HCT116 (cell line): Measurements from ENCODE around the gene TMEM132D. TPM values are rescaled to one million over a fixed set of nuclear protein-coding genes. Genes with fewer than 3 reads are reported as not detected.

Experiments used
- ATAC-seq: fragments of 200-7000 bp; cut with Tn5 transposase; 2 replicates; pipeline ENCODE4 v1.9.1; 2020; ENCODE audit warnings: mild to moderate bottlenecking, moderate library complexity
- BruUV-seq: library from RNA; stranded (reverse); fragments of 400-500 nt; replicated peaks from 2 replicates; lab custom pipeline; 2021; lab: Mats Ljungman, UMichigan
- CTCF ChIA-PET: fragments of 300-600 bp; sonication (Branson Sonifier 250); formaldehyde crosslinking; loops from one replicate; lab custom pipeline; 2021; ENCODE audit warnings: antibody characterized with exemption; lab: Charles Lee
- POLR2A ChIA-PET: fragments of 300-600, 350-600 bp; sonication (Branson Sonifier 250); formaldehyde crosslinking; loops from one replicate; lab custom pipeline; 2021; ENCODE audit warnings: antibody characterized with exemption; lab: Charles Lee
- RAD21 ChIA-PET, 2 experiments: fragments of 300-600 bp; sonication (Branson Sonifier 250); formaldehyde crosslinking; loops; one replicate each; lab custom pipeline; 2023; ENCODE audit warnings: low total read pairs in 2 of 2; ENCODE audit not compliant: uncharacterized antibody in 2 of 2, unreplicated experiment in 2 of 2, low non-redundant PET in 1 of 2; lab: Charles Lee
- DNase-seq: peaks from one replicate; pipeline ENCODE4 v3.0.0-alpha.2; 2010; ENCODE audit warnings: low read depth, low spot score
- H2AFZ ChIP-seq: fragments of 200-600 bp; shearing (Covaris generic), sonication (generic); 2 replicates; pipeline ENCODE4 v1.6.1; 2017; ENCODE audit warnings: low read depth, mixed run types, mixed read lengths, antibody characterized with exemption, low read length; ENCODE audit not compliant: poor library complexity, severe bottlenecking
- H3K27ac ChIP-seq: 2 replicates; pipeline ENCODE4 v1.5.1; 2012; ENCODE audit warnings: low read depth, low read length
- H3K27me3 ChIP-seq: fragments of 200-600 bp; sonication (generic); 2 replicates; pipeline ENCODE4 v1.6.1; 2016; ENCODE audit warnings: mixed run types, low read length, mixed read lengths; ENCODE audit not compliant: insufficient read depth
- H3K36me3 ChIP-seq, 2 experiments: fragments of 200-500 bp in 1 of 2; fragments of 200-600 bp in 1 of 2; sonication (Bioruptor generic) in 1 of 2; sonication (generic) in 1 of 2; 2 replicates each; pipeline versions ENCODE4 v1.5.1 to v1.6.1; 2014 to 2016; ENCODE audit warnings: low read length in 2 of 2, inconsistent platforms in 1 of 2, mixed read lengths in 1 of 2, mixed run types in 1 of 2; ENCODE audit not compliant: insufficient read depth in 2 of 2, control insufficient read depth in 1 of 2
- H3K4me1 ChIP-seq, 2 experiments: fragments of 200-600 bp in 1 of 2; sonication (generic) in 1 of 2; 2 replicates each; pipeline versions ENCODE4 v1.5.1 to v1.6.1; 2012 to 2017; ENCODE audit warnings: low read length in 2 of 2, inconsistent platforms in 1 of 2, mild to moderate bottlenecking in 1 of 2, mixed read lengths in 1 of 2, mixed run types in 1 of 2, moderate library complexity in 1 of 2; ENCODE audit not compliant: insufficient read depth in 2 of 2, control insufficient read depth in 1 of 2
- H3K4me2 ChIP-seq: fragments of 200-600 bp; sonication (generic); 2 replicates; pipeline ENCODE4 v1.6.1; 2017; ENCODE audit warnings: mixed run types, low read length, mixed read lengths
- H3K4me3 ChIP-seq, 2 experiments: fragments of 200-600 bp in 1 of 2; sonication (generic) in 1 of 2; replicated peaks in 1 of 2; 2 replicates each; pipeline ENCODE4 v1.5.1; 2011 to 2016; ENCODE audit warnings: low read length in 2 of 2, control low read depth in 1 of 2, low read depth in 1 of 2, mild to moderate bottlenecking in 1 of 2, mixed read lengths in 1 of 2, mixed run types in 1 of 2
- H3K79me2 ChIP-seq: fragments of 200-600 bp; sonication (generic); 2 replicates; pipeline ENCODE4 v1.6.1; 2017; ENCODE audit warnings: mild to moderate bottlenecking, mixed run types, low read length, moderate library complexity, mixed read lengths; ENCODE audit not compliant: insufficient read depth
- H3K9ac ChIP-seq: fragments of 200-600 bp; sonication (generic); 2 replicates; pipeline ENCODE4 v1.6.1; 2016; ENCODE audit warnings: low read length, mixed read lengths
- H3K9me2 ChIP-seq: fragments of 200-600 bp; sonication (generic), shearing (Covaris generic); 2 replicates; pipeline ENCODE4 v1.6.1; 2017; ENCODE audit warnings: mixed run types, mild to moderate bottlenecking, moderate library complexity; ENCODE audit not compliant: insufficient read depth
- H3K9me3 ChIP-seq, 2 experiments: fragments of 200-500 bp in 1 of 2; fragments of 200-600 bp in 1 of 2; sonication (Bioruptor generic) in 1 of 2; sonication (generic) in 1 of 2; 2 replicates each; pipeline ENCODE4 v1.6.1; 2014 to 2017; ENCODE audit warnings: low read length in 2 of 2, mixed read lengths in 2 of 2, inconsistent platforms in 1 of 2, low read depth in 1 of 2, mild to moderate bottlenecking in 1 of 2, mixed run types in 1 of 2, moderate library complexity in 1 of 2; ENCODE audit not compliant: control insufficient read depth in 1 of 2, insufficient read depth in 1 of 2
- H4K20me1 ChIP-seq: fragments of 200-600 bp; sonication (generic), shearing (Covaris generic); 2 replicates; pipeline ENCODE4 v1.6.1; 2017; ENCODE audit warnings: mixed run types, mild to moderate bottlenecking, moderate library complexity; ENCODE audit not compliant: insufficient read depth
- EGR1 ChIP-seq: IDR thresholded peaks from 2 replicates; pipeline ENCODE4 v1.6.1; 2012; ENCODE audit warnings: low read depth
- ELF1 ChIP-seq: IDR thresholded peaks from 2 replicates; pipeline ENCODE4 v1.6.1; 2012; ENCODE audit warnings: low read depth, borderline replicate concordance
- EZH2 ChIP-seq: fragments of 200-600 bp; sonication (generic); IDR thresholded peaks from 2 replicates; pipeline ENCODE4 v1.6.1; 2017; ENCODE audit warnings: antibody characterized with exemption, mixed run types
- RAD21 ChIP-seq: IDR thresholded peaks from 2 replicates; pipeline ENCODE4 v1.6.1; 2012; ENCODE audit warnings: low read depth, mild to moderate bottlenecking
- REST ChIP-seq: IDR thresholded peaks from 2 replicates; pipeline ENCODE4 v1.6.1; 2012; ENCODE audit warnings: low read depth
- SIN3A ChIP-seq: IDR thresholded peaks from 2 replicates; pipeline ENCODE4 v1.6.1; 2012; ENCODE audit warnings: low read depth
- SP1 ChIP-seq: IDR thresholded peaks from 2 replicates; pipeline ENCODE4 v1.6.1; 2012; ENCODE audit warnings: low read depth
- SRF ChIP-seq: IDR thresholded peaks from 2 replicates; pipeline ENCODE4 v1.6.1; 2012; ENCODE audit warnings: low read depth
- ZNF274 ChIP-seq: fragments of 200-500 bp; sonication (Bioruptor generic); IDR thresholded peaks from 2 replicates; pipeline ENCODE4 v1.6.1; 2014; ENCODE audit warnings: mild to moderate bottlenecking, low read depth, low read length, inconsistent platforms
- intact Hi-C: fragments of 100-400 bp; cut with micrococcal nuclease; formaldehyde crosslinking; loops from 2 replicates; pipeline ENCODE4 v1.10.0; 2022
- total RNA-seq: library from RNA; stranded (reverse); gene quantifications from one replicate; pipeline ENCODE4 v1.2.1, GENCODE V29; 2021; ENCODE audit not compliant: unreplicated experiment

Gene TMEM132D
- total RNA-seq, 1 experiment from 2014 or later: not detected

- no peak overlapping the region for H3K27ac ChIP-seq
- no peaks in the 10 kb centered on the region for H3K9me2 ChIP-seq
- no peaks in the 10 kb centered on the region for H4K20me1 ChIP-seq
- no peaks in the 10 kb centered on the region for H3K79me2 ChIP-seq
- DNase-seq (no peak), ATAC-seq (no peak)
- H3K4me1 ChIP-seq: no peaks in the 10 kb centered on the region
- intact Hi-C loops: no loop called here
- ChIA-PET RAD21 (no interaction called here), CTCF (no interaction called here), POLR2A (no interaction called here)
- peaks cover 9 to 18% of the 10 kb centered on the region in 2 experiments; a peak in 2 of 4 replicates for H3K9me3 ChIP-seq
- no peak overlapping the region for H3K4me3 ChIP-seq
- no peak overlapping the region for H2AFZ ChIP-seq
- no TSS peak for BruUV-seq
- no peak overlapping the region for H3K9ac ChIP-seq
- no peaks in the 10 kb centered on the region for H3K36me3 ChIP-seq
- no peak for TF ChIP-seq EZH2
- TF ChIP-seq ELF1: no peak
- TF ChIP-seq SIN3A: no peak
- TF ChIP-seq REST: no peak
- TF ChIP-seq RAD21: no peak
- TF ChIP-seq SRF: no peak
- TF ChIP-seq EGR1: no peak
- no peak for TF ChIP-seq SP1
- no peak for TF ChIP-seq ZNF274
- H3K4me2 ChIP-seq: no peak overlapping the region
- H3K27me3 ChIP-seq: no peaks in the 10 kb centered on the region
Observed at GRCh38 chr12:129115558-129115957, 788.3 kb downstream of the TMEM132D start.
